Neutrophil (primary cell): ENCODE data around the gene ABTB2.

Experiments used
- H3K27ac ChIP-seq: fragments of 200-600 bp; sonication (generic); 2 replicates; pipeline ENCODE4 v1.5.1; 2016; ENCODE audit warnings: mild to moderate bottlenecking, moderate library complexity
- H3K27me3 ChIP-seq: fragments of 200-600 bp; sonication (generic); 2 replicates; pipeline ENCODE4 v1.6.0; 2016; ENCODE audit warnings: mild to moderate bottlenecking
- H3K36me3 ChIP-seq: fragments of 200-600 bp; sonication (generic); 2 replicates; pipeline ENCODE4 v1.5.1; 2017
- H3K4me1 ChIP-seq, 2 experiments: fragments of 200-600 bp in 1 of 2; sonication (generic) in 1 of 2; 1 replicate in 1 of 2; 2 replicates in 1 of 2; pipeline versions ENCODE4 v1.5.1 to v1.6.1; 2013 to 2016; ENCODE audit warnings: low read depth in 1 of 2, low read length in 1 of 2, mild to moderate bottlenecking in 1 of 2, moderate library complexity in 1 of 2; ENCODE audit not compliant: control insufficient read depth in 1 of 2, insufficient read depth in 1 of 2
- H3K4me3 ChIP-seq, 2 experiments: fragments of 200-600 bp in 1 of 2; sonication (generic) in 1 of 2; 1 replicate in 1 of 2; 2 replicates in 1 of 2; pipeline ENCODE4 v1.5.1; 2013 to 2016; ENCODE audit warnings: low read depth in 1 of 2, low read length in 1 of 2, mild to moderate bottlenecking in 1 of 2, moderate library complexity in 1 of 2
- H3K9me3 ChIP-seq: fragments of 200-600 bp; sonication (generic); 2 replicates; pipeline ENCODE4 v1.5.1; 2016
- TF ChIP-seq, protein P1 (sequence below): fragments of 200-600 bp; sonication (generic); IDR thresholded peaks from 2 replicates; pipeline ENCODE4 v1.5.1; 2016; ENCODE audit warnings: antibody characterized with exemption

The ABTB2 gene

DNA sequence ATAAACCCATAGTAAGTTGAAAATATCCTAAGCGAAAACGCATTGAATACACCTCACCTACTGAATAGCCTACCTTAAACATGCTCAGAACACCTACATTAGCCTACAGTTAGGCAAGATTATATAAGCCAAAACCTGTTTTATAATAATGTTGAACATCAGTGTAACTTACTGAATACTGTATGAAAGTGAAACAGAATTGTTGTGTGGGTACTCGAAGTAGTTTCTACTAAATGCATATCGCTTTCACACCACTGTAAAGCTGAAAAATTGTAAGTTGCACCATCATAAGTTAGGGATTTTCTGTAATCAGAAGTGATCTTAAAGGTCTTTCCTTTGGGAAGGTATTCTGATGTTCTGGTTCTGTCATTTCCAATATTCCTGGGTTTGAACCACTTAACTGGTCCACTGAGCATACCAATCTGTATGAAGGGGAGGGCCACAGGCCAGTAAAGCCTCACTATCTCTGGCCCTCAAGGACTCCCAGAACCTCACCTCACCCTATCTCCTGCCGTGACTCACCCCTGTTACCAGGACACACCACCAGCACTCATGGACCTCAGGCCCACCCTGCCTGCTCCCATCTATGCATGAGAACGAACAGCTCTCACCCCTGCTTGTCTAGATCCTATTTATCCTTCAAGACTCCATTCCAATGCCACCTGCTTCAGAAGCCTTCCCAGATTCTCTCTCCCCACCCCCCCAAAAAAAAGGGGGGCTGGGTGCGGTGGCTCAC lies 182.4 kb downstream of the ABTB2 start:
- Histone ChIP-seq H3K36me3 (peaks cover 11% of the 10 kb centered on the region), H3K27ac (no peak overlapping the region), H3K9me3 (no peaks in the 10 kb centered on the region), H3K4me1 (peaks cover 0 to 6% of the 10 kb centered on the region in 2 experiments), H3K27me3 (peaks cover 5% of the 10 kb centered on the region), H3K4me3 (no peak overlapping the region)
- TF ChIP-seq, protein P1, sequence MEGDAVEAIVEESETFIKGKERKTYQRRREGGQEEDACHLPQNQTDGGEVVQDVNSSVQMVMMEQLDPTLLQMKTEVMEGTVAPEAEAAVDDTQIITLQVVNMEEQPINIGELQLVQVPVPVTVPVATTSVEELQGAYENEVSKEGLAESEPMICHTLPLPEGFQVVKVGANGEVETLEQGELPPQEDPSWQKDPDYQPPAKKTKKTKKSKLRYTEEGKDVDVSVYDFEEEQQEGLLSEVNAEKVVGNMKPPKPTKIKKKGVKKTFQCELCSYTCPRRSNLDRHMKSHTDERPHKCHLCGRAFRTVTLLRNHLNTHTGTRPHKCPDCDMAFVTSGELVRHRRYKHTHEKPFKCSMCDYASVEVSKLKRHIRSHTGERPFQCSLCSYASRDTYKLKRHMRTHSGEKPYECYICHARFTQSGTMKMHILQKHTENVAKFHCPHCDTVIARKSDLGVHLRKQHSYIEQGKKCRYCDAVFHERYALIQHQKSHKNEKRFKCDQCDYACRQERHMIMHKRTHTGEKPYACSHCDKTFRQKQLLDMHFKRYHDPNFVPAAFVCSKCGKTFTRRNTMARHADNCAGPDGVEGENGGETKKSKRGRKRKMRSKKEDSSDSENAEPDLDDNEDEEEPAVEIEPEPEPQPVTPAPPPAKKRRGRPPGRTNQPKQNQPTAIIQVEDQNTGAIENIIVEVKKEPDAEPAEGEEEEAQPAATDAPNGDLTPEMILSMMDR: no peak

DNA sequence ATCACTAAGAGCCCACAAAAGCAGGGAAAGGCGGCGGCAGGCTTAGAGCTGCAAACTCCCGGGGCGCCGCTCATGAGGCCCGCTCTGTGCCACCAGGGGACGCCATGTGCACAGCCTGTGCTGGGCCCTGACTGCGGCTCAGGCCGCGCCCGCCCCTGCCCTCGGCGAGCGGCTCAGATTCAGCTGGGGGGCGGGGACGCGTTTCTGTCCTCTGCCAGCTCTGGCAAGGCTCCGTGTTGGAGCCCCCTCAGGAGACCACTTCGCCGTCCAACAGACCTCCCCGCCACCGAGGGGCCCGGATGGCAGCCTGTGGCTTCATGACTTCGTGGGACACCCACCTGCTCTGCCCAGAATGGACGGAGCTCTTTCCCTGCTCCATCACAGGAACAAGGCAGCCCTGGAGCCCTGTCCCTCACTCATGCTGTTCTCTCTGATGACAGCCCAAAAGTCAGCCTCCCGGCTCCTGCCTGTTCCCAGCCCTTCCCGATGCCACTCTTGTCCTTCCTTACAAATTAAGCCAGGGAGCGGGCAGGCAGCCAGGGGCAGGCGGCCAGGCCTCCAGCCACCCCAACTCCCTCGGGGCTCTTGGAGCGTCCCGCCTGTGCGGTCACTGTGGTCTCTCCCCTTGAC lies 183.3 kb downstream of the ABTB2 start:
- H3K9me3 ChIP-seq: no peaks in the 10 kb centered on the region
- H3K4me3 ChIP-seq: peak overlapping the region; percentile 10 to 44
- H3K27ac ChIP-seq: no peak overlapping the region
- H3K27me3 ChIP-seq: peaks cover 5% of the 10 kb centered on the region
- H3K4me1 ChIP-seq: peaks cover 0 to 6% of the 10 kb centered on the region in 2 experiments
- TF ChIP-seq, protein P1: peak; percentile 61
- peaks cover 18% of the 10 kb centered on the region for H3K36me3 ChIP-seq

DNA sequence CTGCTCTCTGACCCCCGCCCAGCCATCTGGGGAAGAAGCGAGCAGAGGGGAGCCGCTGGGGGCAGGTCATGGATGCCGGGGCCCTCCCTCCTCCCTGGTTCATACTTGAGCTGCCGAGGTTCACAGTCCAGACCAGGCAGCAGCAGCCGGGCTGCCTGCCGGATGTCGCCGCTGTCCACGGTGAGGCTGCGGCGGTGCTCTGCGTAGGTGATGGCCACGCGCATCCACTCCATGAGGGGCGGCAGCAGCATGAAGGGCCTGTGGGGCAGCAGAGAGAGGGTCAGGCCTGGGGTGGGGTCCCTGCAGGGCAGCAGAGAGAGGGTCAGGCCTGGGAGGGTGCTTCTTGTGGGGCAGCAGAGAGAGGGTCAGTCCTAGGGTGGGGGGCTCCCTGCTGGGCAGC lies 184.8 kb downstream of the ABTB2 start:
- no peak overlapping the region for H3K27ac ChIP-seq
- TF ChIP-seq, protein P1: no peak
- peaks cover 5% of the 10 kb centered on the region for H3K27me3 ChIP-seq
- H3K4me3 ChIP-seq: no peak overlapping the region
- peaks cover 0 to 6% of the 10 kb centered on the region in 2 experiments for H3K4me1 ChIP-seq
- H3K36me3 ChIP-seq: peaks cover 28% of the 10 kb centered on the region
- H3K9me3 ChIP-seq: no peaks in the 10 kb centered on the region

DNA sequence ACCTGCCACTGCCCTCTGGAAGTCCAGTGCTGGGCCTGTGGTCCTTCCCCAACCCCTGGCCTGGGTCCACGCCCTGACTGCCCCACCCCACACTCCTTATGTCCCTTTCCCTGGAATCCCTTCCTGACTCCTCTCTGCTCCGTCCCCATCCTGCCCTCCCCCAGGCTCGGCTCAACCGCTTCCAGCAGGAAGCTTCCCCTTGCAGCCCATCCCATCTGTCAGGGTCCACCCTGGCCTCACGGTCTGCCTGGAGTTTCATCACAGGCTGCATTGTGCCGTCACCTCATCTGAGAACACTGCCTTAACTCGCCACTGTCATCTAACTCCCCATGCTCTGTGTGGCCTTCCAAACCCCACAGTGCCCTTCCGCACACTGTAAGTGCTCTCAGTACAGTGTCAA lies 188.1 kb downstream of the ABTB2 start:
- peaks cover 59% of the 10 kb centered on the region for H3K36me3 ChIP-seq
- no peaks in the 10 kb centered on the region for H3K9me3 ChIP-seq
- H3K27me3 ChIP-seq: peaks cover 3% of the 10 kb centered on the region
- H3K4me3 ChIP-seq: no peak overlapping the region
- TF ChIP-seq, protein P1: no peak
- no peak overlapping the region for H3K27ac ChIP-seq
- H3K4me1 ChIP-seq: peaks cover 0 to 4% of the 10 kb centered on the region in 2 experiments

DNA sequence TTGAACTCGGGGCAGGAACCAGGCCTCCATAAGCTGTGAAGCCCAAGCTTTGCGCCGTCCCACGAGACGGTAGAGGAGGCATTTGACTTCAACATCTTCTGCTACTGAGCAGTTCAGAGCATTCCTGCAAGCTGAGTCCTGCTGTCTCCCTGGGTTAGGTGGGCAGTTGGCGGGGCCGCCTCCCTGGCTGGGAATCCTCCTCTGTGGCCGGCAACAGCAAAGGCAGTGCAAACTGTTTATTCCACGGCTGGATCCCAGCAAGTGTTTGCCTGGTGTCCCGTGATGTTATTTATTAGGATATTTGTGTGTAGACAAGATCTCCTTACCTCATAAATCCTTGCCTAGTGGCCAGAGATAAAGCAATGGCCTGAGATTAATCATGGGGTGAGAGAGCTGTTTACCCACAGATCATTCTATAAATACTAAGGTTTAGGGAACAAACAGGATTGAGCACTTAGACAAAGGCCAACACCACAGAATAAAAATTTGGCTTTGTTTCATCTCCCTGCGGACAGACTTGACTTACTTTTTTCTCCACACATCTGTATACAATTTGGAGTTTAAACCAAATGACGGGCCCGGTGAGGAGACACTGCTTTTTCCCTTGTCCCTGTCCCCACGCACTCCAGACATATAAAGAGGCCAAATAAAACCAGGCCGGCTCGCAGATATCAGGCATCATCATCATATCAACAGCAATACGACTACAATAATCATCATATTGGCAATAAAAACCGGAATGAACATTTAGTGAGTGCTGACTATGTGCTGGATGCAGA lies 189.0 kb downstream of the ABTB2 start:
- Histone ChIP-seq H3K4me1 (no peaks in the 10 kb centered on the region), H3K9me3 (no peaks in the 10 kb centered on the region), H3K4me3 (no peak overlapping the region), H3K27ac (no peak overlapping the region), H3K27me3 (no peaks in the 10 kb centered on the region), H3K36me3 (peaks cover 67% of the 10 kb centered on the region)
- TF ChIP-seq, protein P1: no peak
